SK-N-SH (cell line): ENCODE results near the gene ROR2. TPM values are rescaled to one million over a fixed set of nuclear protein-coding genes. Genes with fewer than 3 reads are reported as not detected.

Experiments
- CTCF ChIA-PET: fragments of 300-600, 350-600 bp; formaldehyde crosslinking; extraction: SDS; loops from one replicate; lab custom pipeline; 2021; lab: Yijun Ruan, JAX
- POLR2A ChIA-PET: fragments of 350-600 bp; sonication (Branson Sonifier 250); formaldehyde crosslinking; extraction: SDS; loops from one replicate; lab custom pipeline; 2020; ENCODE audit warnings: antibody characterized with exemption, inconsistent platforms; lab: Yijun Ruan, JAX
- DNase-seq: peaks from one replicate; pipeline ENCODE4 v3.0.0; 2012
- H2AFZ ChIP-seq: fragments of 200-600 bp; sonication (generic); 2 replicates; pipeline ENCODE4 v1.8.1; 2016; ENCODE audit warnings: antibody characterized with exemption, mild to moderate bottlenecking, low read depth
- H3F3A ChIP-seq: fragments of 200-600 bp; sonication (generic); replicated peaks from 2 replicates; pipeline ENCODE3; 2016; ENCODE audit warnings: antibody characterized with exemption, mild to moderate bottlenecking; ENCODE audit not compliant: insufficient read depth
- H3K27ac ChIP-seq, 2 experiments: fragments of 200-500 bp in 1 of 2; fragments of 200-600 bp in 1 of 2; sonication (Bioruptor generic) in 1 of 2; sonication (generic), shearing (Covaris generic) in 1 of 2; 2 replicates each; pipeline versions ENCODE4 v1.5.1 to v1.6.1; 2014 to 2016; ENCODE audit warnings: low read depth in 2 of 2, inconsistent platforms in 1 of 2, low read length in 1 of 2, mild to moderate bottlenecking in 1 of 2, mixed read lengths in 1 of 2
- H3K27me3 ChIP-seq: fragments of 200-600 bp; sonication (generic), shearing (Covaris generic); 2 replicates; pipeline ENCODE4 v1.6.1; 2016; ENCODE audit warnings: mixed run types; ENCODE audit not compliant: insufficient read depth
- H3K36me3 ChIP-seq, 2 experiments: fragments of 200-500 bp in 1 of 2; fragments of 200-600 bp in 1 of 2; sonication (Bioruptor generic) in 1 of 2; sonication (generic) in 1 of 2; replicated peaks in 1 of 2; 2 replicates each; pipeline versions ENCODE3 to v1.5.1; 2014 to 2016; ENCODE audit warnings: low read length in 1 of 2, mild to moderate bottlenecking in 1 of 2; ENCODE audit not compliant: insufficient read depth in 2 of 2, control insufficient read depth in 1 of 2
- H3K4me1 ChIP-seq, 2 experiments: fragments of 200-500 bp in 1 of 2; fragments of 200-600 bp in 1 of 2; sonication (Bioruptor generic) in 1 of 2; sonication (generic), shearing (Covaris generic) in 1 of 2; 2 replicates each; pipeline versions ENCODE4 v1.5.1 to v1.6.1; 2014 to 2016; ENCODE audit warnings: low read depth in 1 of 2, low read length in 1 of 2, mixed run types in 1 of 2; ENCODE audit not compliant: insufficient read depth in 2 of 2, control insufficient read depth in 1 of 2
- H3K4me2 ChIP-seq: fragments of 200-600 bp; sonication (generic), shearing (Covaris generic); 2 replicates; pipeline ENCODE4 v1.6.1; 2017; ENCODE audit warnings: mixed run types
- H3K4me3 ChIP-seq, 2 experiments: fragments of 200-500 bp in 1 of 2; fragments of 200-600 bp in 1 of 2; sonication (Bioruptor generic) in 1 of 2; sonication (generic), shearing (Covaris generic) in 1 of 2; 2 replicates each; pipeline versions ENCODE4 v1.5.1 to v1.8.1; 2014 to 2016; ENCODE audit warnings: low read depth in 2 of 2, inconsistent platforms in 1 of 2, low read length in 1 of 2, mild to moderate bottlenecking in 1 of 2, mixed read lengths in 1 of 2, moderate library complexity in 1 of 2
- H3K79me2 ChIP-seq: fragments of 200-600 bp; sonication (generic); 2 replicates; pipeline ENCODE4 v1.8.1; 2017; ENCODE audit warnings: mild to moderate bottlenecking; ENCODE audit not compliant: insufficient read depth
- H3K9ac ChIP-seq: fragments of 200-600 bp; sonication (generic); 2 replicates; pipeline ENCODE4 v1.6.1; 2017; ENCODE audit warnings: mixed run types
- H3K9me2 ChIP-seq: fragments of 200-600 bp; sonication (generic); 2 replicates; pipeline ENCODE4 v1.6.1; 2017; ENCODE audit warnings: mixed run types
- H3K9me3 ChIP-seq: fragments of 200-600 bp; sonication (generic); 2 replicates; pipeline ENCODE4 v1.6.1; 2017; ENCODE audit warnings: mixed run types, mild to moderate bottlenecking, moderate library complexity
- H4K20me1 ChIP-seq: fragments of 200-600 bp; sonication (generic); 2 replicates; pipeline ENCODE4 v1.6.1; 2017; ENCODE audit warnings: mild to moderate bottlenecking, mixed run types; ENCODE audit not compliant: insufficient read depth
- CHD2 ChIP-seq: fragments of 150-350 bp; IDR thresholded peaks from 2 replicates; pipeline ENCODE4 v1.6.1; 2018; ENCODE audit warnings: low read length; ENCODE audit not compliant: partially characterized antibody
- FOSL2 ChIP-seq: IDR thresholded peaks from 2 replicates; pipeline ENCODE4 v1.4.0; 2012; ENCODE audit warnings: low read depth, mild to moderate bottlenecking, moderate library complexity, borderline replicate concordance
- FOXJ3 ChIP-seq: sonication (generic); formaldehyde crosslinking; IDR thresholded peaks from 2 replicates; pipeline ENCODE4 v1.5.1; 2020; ENCODE audit warnings: mild to moderate bottlenecking, missing genetic modification reagents
- GABPA ChIP-seq: IDR thresholded peaks from 2 replicates; pipeline ENCODE4 v1.4.0; 2012; ENCODE audit warnings: low read depth, mild to moderate bottlenecking
- GATA2 ChIP-seq: sonication (generic); formaldehyde crosslinking; IDR thresholded peaks from 2 replicates; pipeline ENCODE4 v1.5.0; 2020; ENCODE audit warnings: mild to moderate bottlenecking, missing genetic modification reagents
- JUND ChIP-seq: IDR thresholded peaks from 2 replicates; pipeline ENCODE4 v1.4.0; 2012
- MEF2A ChIP-seq: IDR thresholded peaks from 2 replicates; pipeline ENCODE4 v1.4.0; 2012; ENCODE audit warnings: low read depth, borderline replicate concordance
- MXI1 ChIP-seq: IDR thresholded peaks from 2 replicates; pipeline ENCODE4 v1.6.1; 2012; ENCODE audit warnings: mild to moderate bottlenecking, low read depth, low read length, improper control_type of control experiment
- RAD21 ChIP-seq: IDR thresholded peaks from 2 replicates; pipeline ENCODE4 v1.6.1; 2012; ENCODE audit warnings: mild to moderate bottlenecking, low read length
- RFX5 ChIP-seq: IDR thresholded peaks from 2 replicates; pipeline ENCODE4 v1.6.1; 2012; ENCODE audit warnings: mild to moderate bottlenecking, improper control_type of control experiment, low read length
- SIN3A ChIP-seq: IDR thresholded peaks from 2 replicates; pipeline ENCODE4 v1.6.1; 2012; ENCODE audit warnings: low read depth, mild to moderate bottlenecking, low read length, moderate library complexity, borderline replicate concordance
- SMC3 ChIP-seq: IDR thresholded peaks from 2 replicates; pipeline ENCODE4 v1.6.1; 2012; ENCODE audit warnings: low read depth, low read length, improper control_type of control experiment
- WGBS: methylation state at CpG from one replicate; pipeline ENCODE4 v1.1.6; 2017; ENCODE audit warnings: low lambda C conversion rate; 5-methylcytosine and 5-hydroxymethylcytosine counted together
- polyA plus RNA-seq, 3 experiments: library from polyadenylated mRNA; depleted of rRNA; stranded (reverse); fragments of >200 nt; gene quantifications; 2 replicates each; pipeline ENCODE4 v1.2.3, GENCODE V29; 2012
- TF ChIP-seq, protein P1 (sequence below): IDR thresholded peaks from 2 replicates; pipeline ENCODE4 v1.6.1; 2012; ENCODE audit warnings: mild to moderate bottlenecking, low read depth, low read length, moderate library complexity
- TF ChIP-seq, protein P2 (sequence below): fragments of 150-350 bp; IDR thresholded peaks from 2 replicates; pipeline ENCODE4 v1.6.1; 2016; ENCODE audit warnings: mild to moderate bottlenecking, low read depth, low read length
- TF ChIP-seq, protein P3 (sequence below): fragments of 200-600 bp; sonication (generic); IDR thresholded peaks from 2 replicates; pipeline ENCODE4 v1.6.1; 2017; ENCODE audit warnings: antibody characterized with exemption, mild to moderate bottlenecking, moderate library complexity
- TF ChIP-seq, protein P4 (sequence below): IDR thresholded peaks from 2 replicates; pipeline ENCODE4; 2012

Gene ROR2
- polyA plus RNA-seq, 1 of the 3 experiments (the other 2 are of a cell fraction): 0.43 TPM

DNA sequence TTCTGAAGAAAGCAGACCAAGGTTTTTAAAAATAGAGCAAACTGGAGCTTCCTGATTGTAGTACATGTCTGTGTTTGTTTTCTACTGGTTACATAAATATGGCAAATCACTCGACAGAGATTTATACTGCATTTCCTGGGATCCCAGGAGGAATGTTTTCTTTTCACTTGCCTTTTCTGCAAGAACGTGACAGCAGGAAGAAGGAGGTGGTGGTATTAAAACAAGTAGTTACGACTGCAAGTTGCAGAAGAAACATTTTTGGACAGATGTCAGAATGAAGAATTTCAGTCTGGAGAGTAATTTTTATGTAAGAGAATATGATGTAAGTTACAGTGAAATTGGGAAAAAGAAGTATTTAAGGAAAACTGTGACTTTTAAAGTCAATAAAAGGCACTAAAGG is 272.7 kb downstream of the ROR2 start (continued):
- TF ChIP-seq, protein P1, sequence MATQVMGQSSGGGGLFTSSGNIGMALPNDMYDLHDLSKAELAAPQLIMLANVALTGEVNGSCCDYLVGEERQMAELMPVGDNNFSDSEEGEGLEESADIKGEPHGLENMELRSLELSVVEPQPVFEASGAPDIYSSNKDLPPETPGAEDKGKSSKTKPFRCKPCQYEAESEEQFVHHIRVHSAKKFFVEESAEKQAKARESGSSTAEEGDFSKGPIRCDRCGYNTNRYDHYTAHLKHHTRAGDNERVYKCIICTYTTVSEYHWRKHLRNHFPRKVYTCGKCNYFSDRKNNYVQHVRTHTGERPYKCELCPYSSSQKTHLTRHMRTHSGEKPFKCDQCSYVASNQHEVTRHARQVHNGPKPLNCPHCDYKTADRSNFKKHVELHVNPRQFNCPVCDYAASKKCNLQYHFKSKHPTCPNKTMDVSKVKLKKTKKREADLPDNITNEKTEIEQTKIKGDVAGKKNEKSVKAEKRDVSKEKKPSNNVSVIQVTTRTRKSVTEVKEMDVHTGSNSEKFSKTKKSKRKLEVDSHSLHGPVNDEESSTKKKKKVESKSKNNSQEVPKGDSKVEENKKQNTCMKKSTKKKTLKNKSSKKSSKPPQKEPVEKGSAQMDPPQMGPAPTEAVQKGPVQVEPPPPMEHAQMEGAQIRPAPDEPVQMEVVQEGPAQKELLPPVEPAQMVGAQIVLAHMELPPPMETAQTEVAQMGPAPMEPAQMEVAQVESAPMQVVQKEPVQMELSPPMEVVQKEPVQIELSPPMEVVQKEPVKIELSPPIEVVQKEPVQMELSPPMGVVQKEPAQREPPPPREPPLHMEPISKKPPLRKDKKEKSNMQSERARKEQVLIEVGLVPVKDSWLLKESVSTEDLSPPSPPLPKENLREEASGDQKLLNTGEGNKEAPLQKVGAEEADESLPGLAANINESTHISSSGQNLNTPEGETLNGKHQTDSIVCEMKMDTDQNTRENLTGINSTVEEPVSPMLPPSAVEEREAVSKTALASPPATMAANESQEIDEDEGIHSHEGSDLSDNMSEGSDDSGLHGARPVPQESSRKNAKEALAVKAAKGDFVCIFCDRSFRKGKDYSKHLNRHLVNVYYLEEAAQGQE: no peak
- TF ChIP-seq GABPA (no peak), FOSL2 (no peak), SIN3A (no peak), CHD2 (no peak), RFX5 (no peak), MXI1 (no peak), JUND (no peak), GATA2 (no peak), RAD21 (no peak), MEF2A (no peak)
- TF ChIP-seq, protein P2, sequence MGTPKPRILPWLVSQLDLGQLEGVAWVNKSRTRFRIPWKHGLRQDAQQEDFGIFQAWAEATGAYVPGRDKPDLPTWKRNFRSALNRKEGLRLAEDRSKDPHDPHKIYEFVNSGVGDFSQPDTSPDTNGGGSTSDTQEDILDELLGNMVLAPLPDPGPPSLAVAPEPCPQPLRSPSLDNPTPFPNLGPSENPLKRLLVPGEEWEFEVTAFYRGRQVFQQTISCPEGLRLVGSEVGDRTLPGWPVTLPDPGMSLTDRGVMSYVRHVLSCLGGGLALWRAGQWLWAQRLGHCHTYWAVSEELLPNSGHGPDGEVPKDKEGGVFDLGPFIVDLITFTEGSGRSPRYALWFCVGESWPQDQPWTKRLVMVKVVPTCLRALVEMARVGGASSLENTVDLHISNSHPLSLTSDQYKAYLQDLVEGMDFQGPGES: no peak
- TF ChIP-seq, protein P3, sequence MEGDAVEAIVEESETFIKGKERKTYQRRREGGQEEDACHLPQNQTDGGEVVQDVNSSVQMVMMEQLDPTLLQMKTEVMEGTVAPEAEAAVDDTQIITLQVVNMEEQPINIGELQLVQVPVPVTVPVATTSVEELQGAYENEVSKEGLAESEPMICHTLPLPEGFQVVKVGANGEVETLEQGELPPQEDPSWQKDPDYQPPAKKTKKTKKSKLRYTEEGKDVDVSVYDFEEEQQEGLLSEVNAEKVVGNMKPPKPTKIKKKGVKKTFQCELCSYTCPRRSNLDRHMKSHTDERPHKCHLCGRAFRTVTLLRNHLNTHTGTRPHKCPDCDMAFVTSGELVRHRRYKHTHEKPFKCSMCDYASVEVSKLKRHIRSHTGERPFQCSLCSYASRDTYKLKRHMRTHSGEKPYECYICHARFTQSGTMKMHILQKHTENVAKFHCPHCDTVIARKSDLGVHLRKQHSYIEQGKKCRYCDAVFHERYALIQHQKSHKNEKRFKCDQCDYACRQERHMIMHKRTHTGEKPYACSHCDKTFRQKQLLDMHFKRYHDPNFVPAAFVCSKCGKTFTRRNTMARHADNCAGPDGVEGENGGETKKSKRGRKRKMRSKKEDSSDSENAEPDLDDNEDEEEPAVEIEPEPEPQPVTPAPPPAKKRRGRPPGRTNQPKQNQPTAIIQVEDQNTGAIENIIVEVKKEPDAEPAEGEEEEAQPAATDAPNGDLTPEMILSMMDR: no peak
- TF ChIP-seq, protein P4, sequence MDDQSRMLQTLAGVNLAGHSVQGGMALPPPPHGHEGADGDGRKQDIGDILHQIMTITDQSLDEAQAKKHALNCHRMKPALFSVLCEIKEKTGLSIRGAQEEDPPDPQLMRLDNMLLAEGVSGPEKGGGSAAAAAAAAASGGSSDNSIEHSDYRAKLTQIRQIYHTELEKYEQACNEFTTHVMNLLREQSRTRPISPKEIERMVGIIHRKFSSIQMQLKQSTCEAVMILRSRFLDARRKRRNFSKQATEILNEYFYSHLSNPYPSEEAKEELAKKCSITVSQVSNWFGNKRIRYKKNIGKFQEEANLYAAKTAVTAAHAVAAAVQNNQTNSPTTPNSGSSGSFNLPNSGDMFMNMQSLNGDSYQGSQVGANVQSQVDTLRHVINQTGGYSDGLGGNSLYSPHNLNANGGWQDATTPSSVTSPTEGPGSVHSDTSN: no peak

DNA sequence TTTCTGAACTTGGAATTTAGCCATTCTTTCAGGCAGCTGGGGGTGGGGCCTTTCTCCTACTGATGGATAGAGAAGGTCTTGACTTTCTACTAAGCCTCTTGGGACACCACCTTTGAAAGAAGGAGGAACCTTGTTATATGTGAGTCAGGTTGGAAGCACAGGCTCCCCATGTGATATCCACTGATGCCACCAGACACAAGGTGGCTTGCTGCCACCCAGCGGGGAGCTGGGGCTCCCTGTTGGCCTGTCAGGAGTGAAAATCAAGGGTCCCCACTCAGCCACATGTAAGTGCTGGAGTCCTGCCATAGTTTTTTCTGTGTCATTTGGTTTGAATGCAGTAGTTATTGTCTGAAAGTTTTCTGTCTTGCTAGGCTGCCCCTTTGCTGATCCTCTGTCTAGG is 274.0 kb downstream of the ROR2 start:
- ChIA-PET CTCF (interaction anchor here (1.0 to 1.4 kb wide), 3 partner anchors 9 to 761 kb away, joined by 3 to 8 read pairs (median 6); no protein-coding TSS in a partner anchor), POLR2A (no interaction called here)
- no peaks in the 10 kb centered on the region for H3K9me3 ChIP-seq
- no peaks in the 10 kb centered on the region for H4K20me1 ChIP-seq
- DNase-seq: no peak
- H3K4me1 ChIP-seq: peaks cover 0 to 2% of the 10 kb centered on the region in 2 experiments; a peak in 1 of 4 replicates
- no peak overlapping the region for H3K4me3 ChIP-seq
- no peaks in the 10 kb centered on the region for H3K27me3 ChIP-seq
- no peaks in the 10 kb centered on the region for H3K79me2 ChIP-seq
- WGBS: 33% methylated on average over 1 of the region's 1 CpG
- no peaks in the 10 kb centered on the region for H3F3A ChIP-seq
- no peak overlapping the region for H2AFZ ChIP-seq
- H3K9ac ChIP-seq: no peak overlapping the region
- no peaks in the 10 kb centered on the region for H3K9me2 ChIP-seq
- no peaks in the 10 kb centered on the region for H3K36me3 ChIP-seq
- TF ChIP-seq FOXJ3 (no peak), RAD21 (peak; percentile 46), SMC3 (0 out of 2 replicates have a peak, but pooled peaks have one; percentile 10)
- TF ChIP-seq, protein P3: peak; percentile 44
- H3K27ac ChIP-seq: no peak overlapping the region
- no peak overlapping the region for H3K4me2 ChIP-seq
